Ascending aorta (tissue), 2 donors: ENCODE measurements around the gene ATAD3A. TPM values are rescaled to one million over a fixed set of nuclear protein-coding genes. Genes with fewer than 3 reads are reported as not detected.
"Not testable (repeated sequence)": the region's sequence is repeated elsewhere in the genome, so short reads cannot be mapped to it uniquely, and the experiment has no call there.

Experiments used
- DNase-seq, 2 donors: peaks; one replicate each; pipeline ENCODE4 v3.0.0-alpha.2; 2019; ENCODE audit warnings: low spot score in 2 of 2
- H3K27ac ChIP-seq, 2 donors: fragments of 200-600 bp; sonication (generic); one replicate each; pipeline ENCODE4 v1.5.1; 2016 to 2017; ENCODE audit warnings: mild to moderate bottlenecking in 1 of 2
- H3K27me3 ChIP-seq: fragments of 200-600 bp; sonication (generic); one replicate; pipeline ENCODE4 v1.5.1; 2017
- H3K36me3 ChIP-seq, 2 donors: fragments of 200-600 bp; sonication (generic); one replicate each; pipeline ENCODE4 v1.5.1; 2016
- H3K4me1 ChIP-seq, 2 donors: fragments of 200-600 bp; sonication (generic); one replicate each; pipeline ENCODE4 v1.5.1; 2016 to 2017; ENCODE audit warnings: mild to moderate bottlenecking in 1 of 2
- H3K4me3 ChIP-seq, 2 donors: fragments of 200-600 bp; sonication (generic); one replicate each; pipeline ENCODE4 v1.5.1; 2016 to 2017; ENCODE audit warnings: mild to moderate bottlenecking in 1 of 2
- H3K9me3 ChIP-seq, 2 donors: fragments of 200-600 bp; sonication (generic); one replicate each; pipeline ENCODE4 v1.5.1; 2016
- CTCF ChIP-seq, 3 experiments: fragments of 200-600 bp in 2 of 3; fragments of 450-650 bp in 1 of 3; sonication (generic) in 2 of 3; IDR thresholded peaks; one replicate each; pipeline ENCODE4 v1.5.1; 2016 to 2019; ENCODE audit warnings: antibody characterized with exemption in 3 of 3, mild to moderate bottlenecking in 1 of 3, moderate library complexity in 1 of 3
- intact Hi-C: fragments of 100-400 bp; cut with DNase I; formaldehyde crosslinking; loops from one replicate; pipeline ENCODE4 v1.15.1; 2023
- total RNA-seq: library from RNA; depleted of rRNA; stranded (reverse); fragments of >200 nt; gene quantifications from one replicate; pipeline ENCODE4 v1.1.0, GENCODE V29; 2016

The ATAD3A gene
- total RNA-seq, 1 donor from 2014 or later, result 46.3 TPM

DNA sequence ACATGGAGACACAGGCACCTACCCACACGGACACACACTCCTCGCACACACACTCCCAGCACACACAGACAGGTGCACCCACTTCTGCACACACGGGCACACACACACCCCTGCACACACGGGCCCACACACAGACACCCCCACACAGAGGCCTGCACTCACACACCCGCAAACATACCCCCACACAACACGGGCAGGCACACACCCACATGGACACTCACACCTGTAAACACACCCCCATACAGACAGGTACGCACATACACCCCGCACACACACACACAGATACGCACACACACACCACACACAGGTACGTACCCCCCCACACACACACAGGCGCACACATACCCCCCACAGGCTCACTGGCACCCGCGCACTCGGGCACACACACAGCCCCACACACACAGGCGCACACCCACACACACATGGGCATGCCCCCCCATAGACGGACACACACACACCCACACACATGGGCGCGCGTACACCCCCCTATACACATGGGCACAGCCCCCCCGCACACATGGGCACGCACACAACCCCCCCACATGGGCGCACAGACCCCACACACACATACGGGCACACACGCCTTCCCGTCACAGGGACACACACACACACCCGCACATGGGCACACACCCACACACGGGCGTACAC, 6.1 kb downstream of the ATAD3A start:
- no peak overlapping the region for H3K4me3 ChIP-seq
- H3K36me3 ChIP-seq, result peaks cover 32 to 33% of the 10 kb centered on the region in 2 donors
- no peak for TF ChIP-seq CTCF (IDR thresholded peaks at IDR 0.05)

DNA sequence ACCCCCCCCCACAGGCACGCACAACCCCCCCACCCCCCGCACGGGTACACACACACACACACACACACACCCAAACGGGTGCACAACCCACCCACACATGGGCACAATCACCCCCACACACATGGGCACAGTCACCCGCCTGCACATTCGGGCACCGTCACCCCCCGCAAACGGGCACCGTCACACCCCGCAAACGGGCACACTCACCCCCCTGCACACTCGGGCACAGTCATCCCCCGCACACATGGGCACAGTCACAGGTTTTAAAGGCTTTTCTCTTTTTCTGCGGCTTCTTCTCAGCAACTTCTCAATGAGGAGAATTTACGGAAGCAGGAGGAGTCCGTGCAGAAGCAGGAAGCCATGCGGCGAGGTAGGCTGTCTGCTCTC, 6.7 kb downstream of the ATAD3A start:
- intact Hi-C loops, result loop anchor here (10.0 kb wide), 1 partner anchor 114 kb away; the partner anchor contains the start of gene MRPL20
- H3K36me3 ChIP-seq, result peaks cover 33 to 34% of the 10 kb centered on the region in 2 donors
- not testable (repeated sequence) for DNase-seq

More for the DNA sequence above, 6.1 kb downstream of the ATAD3A start:
- H3K9me3 ChIP-seq, result no peaks in the 10 kb centered on the region
- intact Hi-C loops, result loop anchor here (10.0 kb wide), 1 partner anchor 113 kb away; the partner anchor contains the start of gene MRPL20
- DNase-seq, result no peak
- no peaks in the 10 kb centered on the region for H3K27me3 ChIP-seq
- no peaks in the 10 kb centered on the region for H3K4me1 ChIP-seq
- H3K27ac ChIP-seq, result no peak overlapping the region

DNA sequence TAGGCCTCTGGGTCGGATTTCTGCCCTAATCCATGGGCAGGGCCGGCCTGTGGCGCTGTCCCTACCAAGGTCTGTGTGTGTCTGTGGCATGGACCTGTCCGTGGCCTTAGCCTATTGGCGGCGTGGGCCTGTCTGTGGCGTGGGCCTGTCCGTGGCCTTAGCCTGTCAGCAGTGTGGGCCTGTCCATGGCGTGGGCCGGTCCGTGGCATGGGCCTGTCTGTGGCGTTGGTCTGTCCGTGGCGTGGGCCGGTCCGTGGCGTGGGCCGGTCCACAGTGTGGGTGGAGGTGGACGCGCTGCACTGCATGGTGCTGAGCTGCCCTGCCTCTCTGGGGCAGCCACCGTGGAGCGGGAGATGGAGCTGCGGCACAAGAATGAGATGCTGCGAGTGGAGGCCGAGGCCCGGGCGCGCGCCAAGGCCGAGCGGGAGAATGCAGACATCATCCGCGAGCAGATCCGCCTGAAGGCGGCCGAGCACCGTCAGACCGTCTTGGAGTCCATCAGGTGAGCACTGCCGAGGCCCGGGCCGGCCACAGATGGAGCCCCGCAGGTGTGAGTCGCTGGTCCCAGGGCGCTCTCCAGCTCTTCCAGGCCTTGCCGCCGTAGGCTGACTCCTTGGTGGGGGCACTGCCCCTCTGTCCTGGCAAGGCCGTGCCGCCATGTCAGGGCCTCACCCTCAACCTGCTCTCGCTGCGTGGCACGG, 8.0 kb downstream of the ATAD3A start:
- intact Hi-C loops, result loop anchor here (10.0 kb wide), 1 partner anchor 115 kb away; the partner anchor contains the start of gene MRPL20
- peaks cover 34% of the 10 kb centered on the region in 2 donors for H3K36me3 ChIP-seq
- not testable (repeated sequence) for DNase-seq, H3K4me1 ChIP-seq, H3K27ac ChIP-seq, H3K9me3 ChIP-seq, H3K4me3 ChIP-seq, H3K27me3 ChIP-seq

More for the DNA sequence above, 6.7 kb downstream of the ATAD3A start:
- H3K4me3 ChIP-seq, H3K27ac ChIP-seq, H3K9me3 ChIP-seq, H3K27me3 ChIP-seq, H3K4me1 ChIP-seq: not testable (repeated sequence)

GRCh38 chr1:1521331-1521730, 9.4 kb downstream of the ATAD3A start:
- Histone ChIP-seq H3K4me1 (no peaks in the 10 kb centered on the region), H3K36me3 (peaks cover 36% of the 10 kb centered on the region in 2 donors)
- TF ChIP-seq CTCF (IDR thresholded peaks at IDR 0.05), result no peak

DNA sequence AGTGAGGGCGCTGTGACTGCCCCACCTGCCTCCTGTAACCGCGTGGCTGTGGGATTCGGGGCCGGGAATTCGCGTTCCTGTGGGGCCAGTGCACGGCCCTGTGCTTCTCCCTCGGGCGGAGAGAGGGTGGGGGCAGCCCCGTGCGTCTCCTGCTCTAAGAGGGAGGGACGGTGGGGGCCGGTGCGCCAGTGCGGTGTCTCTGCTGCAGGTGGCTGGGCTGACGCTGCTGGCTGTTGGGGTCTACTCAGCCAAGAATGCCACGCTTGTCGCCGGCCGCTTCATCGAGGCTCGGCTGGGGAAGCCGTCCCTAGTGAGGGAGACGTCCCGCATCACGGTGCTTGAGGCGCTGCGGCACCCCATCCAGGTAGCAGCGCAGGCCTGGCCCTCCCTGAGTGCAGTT, 10.6 kb downstream of the ATAD3A start:
- H3K9me3 ChIP-seq, DNase-seq, H3K4me1 ChIP-seq, H3K27ac ChIP-seq, intact Hi-C loops, H3K27me3 ChIP-seq, H3K4me3 ChIP-seq: not testable (repeated sequence)
- peaks cover 34 to 40% of the 10 kb centered on the region in 2 donors for H3K36me3 ChIP-seq

More at GRCh38 chr1:1521331-1521730, 9.4 kb downstream of the ATAD3A start:
- DNase-seq, result no peak
- H3K9me3 ChIP-seq, result no peaks in the 10 kb centered on the region
- no peaks in the 10 kb centered on the region for H3K27me3 ChIP-seq
- intact Hi-C loops, result no loop called here
- no peak overlapping the region for H3K4me3 ChIP-seq
- H3K27ac ChIP-seq, result no peak overlapping the region

- H3K4me3 ChIP-seq, H3K27me3 ChIP-seq, intact Hi-C loops, H3K27ac ChIP-seq, DNase-seq, H3K9me3 ChIP-seq, H3K4me1 ChIP-seq: not testable (repeated sequence)
- peaks cover 36 to 38% of the 10 kb centered on the region in 2 donors for H3K36me3 ChIP-seq
These were observed 11.3 kb downstream of the ATAD3A start for GRCh38 chr1:1523226-1523625.

DNA sequence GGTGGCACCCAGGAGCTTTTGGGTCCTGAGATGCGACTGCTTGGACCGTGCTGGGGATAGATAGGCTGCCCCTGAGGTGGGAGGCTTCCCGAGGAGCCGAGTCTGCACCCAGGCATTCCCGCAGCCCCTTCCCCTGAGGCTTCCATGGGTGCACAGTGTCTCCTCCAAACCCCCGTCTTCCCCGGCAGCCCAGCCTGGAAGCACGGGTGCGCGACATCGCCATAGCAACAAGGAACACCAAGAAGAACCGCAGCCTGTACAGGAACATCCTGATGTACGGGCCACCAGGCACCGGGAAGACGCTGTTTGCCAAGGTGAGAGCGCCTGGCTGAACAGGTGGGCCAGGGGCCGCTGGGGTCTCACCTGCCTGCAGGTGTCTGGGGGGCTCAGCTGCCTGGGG, 11.7 kb downstream of the ATAD3A start:
- H3K4me1 ChIP-seq, H3K9me3 ChIP-seq, H3K4me3 ChIP-seq, H3K27me3 ChIP-seq, intact Hi-C loops, H3K27ac ChIP-seq, DNase-seq: not testable (repeated sequence)
- H3K36me3 ChIP-seq, result peaks cover 40 to 41% of the 10 kb centered on the region in 2 donors

- H3K9me3 ChIP-seq, DNase-seq, H3K4me1 ChIP-seq, intact Hi-C loops, H3K27ac ChIP-seq, H3K4me3 ChIP-seq, H3K27me3 ChIP-seq: not testable (repeated sequence)
- peaks cover 37 to 51% of the 10 kb centered on the region in 2 donors for H3K36me3 ChIP-seq
These were observed 12.9 kb downstream of the ATAD3A start for GRCh38 chr1:1524750-1525383.

DNA sequence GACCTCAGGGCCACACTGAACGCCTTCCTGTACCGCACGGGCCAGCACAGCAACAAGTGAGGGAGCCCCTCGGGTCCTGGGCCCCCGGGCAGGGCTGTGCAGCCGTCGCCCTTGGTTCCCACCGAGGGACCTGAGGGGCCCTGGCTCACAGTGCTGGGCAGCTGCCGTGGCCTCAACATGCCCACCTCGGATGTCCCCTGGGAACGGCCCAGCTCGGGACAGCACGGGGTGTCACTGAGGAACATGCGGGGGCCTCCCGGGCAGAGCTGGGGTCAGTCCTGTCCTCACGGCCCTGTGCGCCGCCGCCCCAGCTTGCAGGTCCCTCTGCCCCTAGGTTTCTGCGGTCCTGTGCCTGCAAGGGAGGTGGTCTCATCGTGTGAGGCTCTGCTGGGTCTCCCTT, 14.5 kb downstream of the ATAD3A start:
- H3K9me3 ChIP-seq, H3K4me3 ChIP-seq, H3K4me1 ChIP-seq, intact Hi-C loops, H3K27ac ChIP-seq, DNase-seq, H3K27me3 ChIP-seq: not testable (repeated sequence)
- peaks cover 27 to 39% of the 10 kb centered on the region in 2 donors for H3K36me3 ChIP-seq
